Gastrocnemius medialis (tissue), 4 donors: ENCODE measurements around the gene TTC3.

Experiments
- CTCF ChIP-seq, 5 experiments: fragments of 450-650 bp in 3 of 5; fragments of 200-600 bp in 2 of 5; sonication (generic) in 2 of 5; IDR thresholded peaks in 4 of 5; conservative IDR thresholded peaks in 1 of 5; 1 replicate in 4 of 5; 2 replicates in 1 of 5; pipeline ENCODE4 v1.5.1; 2016 to 2019; ENCODE audit warnings: antibody characterized with exemption in 5 of 5, mild to moderate bottlenecking in 3 of 5, moderate library complexity in 3 of 5
- POLR2A ChIP-seq, 2 donors: fragments of 450-650 bp; IDR thresholded peaks; one replicate each; pipeline ENCODE4 v1.6.1; 2017; ENCODE audit warnings: antibody characterized with exemption in 2 of 2, mild to moderate bottlenecking in 2 of 2, moderate library complexity in 2 of 2

GRCh38 chr21:37153935-37154350 is 80.9 kb downstream of the TTC3 start:
- TF ChIP-seq POLR2A (IDR thresholded peaks at IDR 0.05) = no peak
- TF ChIP-seq CTCF (IDR thresholded peaks at IDR 0.05 in 4 of 5, conservative IDR thresholded peaks at IDR 0.05 in 1 of 5) = no peak
